HEK293T (cell line): ENCODE measurements around the gene DRD2.

Source experiments
- CTCF ChIA-PET: fragments of 350-600 bp; formaldehyde crosslinking; extraction: SDS; loops from one replicate; lab custom pipeline; 2021; ENCODE audit warnings: antibody characterized with exemption, inconsistent platforms; lab: Yijun Ruan, JAX
- POLR2A ChIA-PET: fragments of 350-600 bp; formaldehyde crosslinking; extraction: SDS; loops from one replicate; lab custom pipeline; 2020; ENCODE audit warnings: antibody characterized with exemption, inconsistent platforms; lab: Yijun Ruan, JAX
- DNase-seq: peaks from one replicate; pipeline ENCODE4 v3.0.0; 2012; ENCODE audit warnings: mixed read lengths; ENCODE audit errors: extremely low spot score
- ARNT ChIP-seq: fragments of 450-650 bp; IDR thresholded peaks from 2 replicates; pipeline ENCODE4 v1.6.1; 2017; ENCODE audit warnings: mild to moderate bottlenecking
- BHLHE40 ChIP-seq: fragments of 450-650 bp; IDR thresholded peaks from 2 replicates; pipeline ENCODE4 v1.6.1; 2016; ENCODE audit warnings: mild to moderate bottlenecking, moderate library complexity, borderline replicate concordance
- CTBP1 ChIP-seq: fragments of 450-650 bp; IDR thresholded peaks from 2 replicates; pipeline ENCODE4 v1.6.1; 2016; ENCODE audit warnings: borderline replicate concordance
- ELF4 ChIP-seq: fragments of 450-650 bp; IDR thresholded peaks from 2 replicates; pipeline ENCODE4 v1.6.1; 2017; ENCODE audit warnings: antibody characterized with exemption
- FOXA1 ChIP-seq: fragments of 450-650 bp; IDR thresholded peaks from 2 replicates; pipeline ENCODE4 v1.6.1; 2016; ENCODE audit warnings: mild to moderate bottlenecking
- FOXK2 ChIP-seq: fragments of 450-650 bp; IDR thresholded peaks from 2 replicates; pipeline ENCODE4 v1.6.1; 2016; ENCODE audit warnings: mild to moderate bottlenecking
- FOXM1 ChIP-seq: fragments of 450-650 bp; IDR thresholded peaks from 2 replicates; pipeline ENCODE4 v1.6.1; 2017; ENCODE audit warnings: mild to moderate bottlenecking, borderline replicate concordance
- HDGF ChIP-seq: fragments of 450-650 bp; IDR thresholded peaks from 2 replicates; pipeline ENCODE4 v1.6.1; 2017; ENCODE audit warnings: antibody characterized with exemption, borderline replicate concordance
- L3MBTL2 ChIP-seq: fragments of 450-650 bp; conservative IDR thresholded peaks from 2 replicates; pipeline ENCODE4 v1.6.1; 2016; ENCODE audit warnings: mild to moderate bottlenecking
- LEF1 ChIP-seq: fragments of 450-650 bp; IDR thresholded peaks from 2 replicates; pipeline ENCODE4 v1.6.1; 2017; ENCODE audit warnings: mild to moderate bottlenecking, borderline replicate concordance
- NFRKB ChIP-seq: fragments of 450-650 bp; IDR thresholded peaks from 2 replicates; pipeline ENCODE4 v1.6.1; 2016; ENCODE audit warnings: mild to moderate bottlenecking, moderate library complexity
- PKNOX1 ChIP-seq: fragments of 450-650 bp; IDR thresholded peaks from 2 replicates; pipeline ENCODE4 v1.6.1; 2016
- SP1 ChIP-seq: fragments of 450-650 bp; IDR thresholded peaks from 2 replicates; pipeline ENCODE4 v1.6.1; 2017
- SUZ12 ChIP-seq: fragments of 450-650 bp; IDR thresholded peaks from 2 replicates; pipeline ENCODE4 v1.6.1; 2016; ENCODE audit warnings: mild to moderate bottlenecking
- TARDBP ChIP-seq: fragments of 450-650 bp; IDR thresholded peaks from 2 replicates; pipeline ENCODE4 v1.6.1; 2016
- ZNF384 ChIP-seq: fragments of 450-650 bp; IDR thresholded peaks from 2 replicates; pipeline ENCODE4 v1.6.1; 2016

The DRD2 gene

GRCh38 chr11:113488931-113489351, 13.7 kb upstream of the DRD2 start:
- DNase-seq = no peak
- CTCF ChIA-PET = no interaction called here

GRCh38 chr11:113487622-113488021, 12.4 kb upstream of the DRD2 start:
- TF ChIP-seq BHLHE40 (no peak), SUZ12 (no peak), SP1 (no peak), L3MBTL2 (no peak), PKNOX1 (no peak), ZNF384 (no peak), HDGF (no peak), FOXA1 (no peak), CTBP1 (no peak), TARDBP (no peak), NFRKB (no peak), LEF1 (no peak)
- no peak for DNase-seq
- ChIA-PET POLR2A (no interaction called here), CTCF (no interaction called here)

More at GRCh38 chr11:113488931-113489351, 13.7 kb upstream of the DRD2 start:
- TF ChIP-seq FOXK2 = no peak
- no peak for TF ChIP-seq LEF1
- no peak for TF ChIP-seq BHLHE40
- TF ChIP-seq ELF4 = no peak
- no peak for TF ChIP-seq CTBP1
- TF ChIP-seq SP1 = no peak
- no peak for TF ChIP-seq TARDBP
- no peak for TF ChIP-seq ZNF384
- no peak for TF ChIP-seq ARNT
- TF ChIP-seq L3MBTL2 = no peak
- TF ChIP-seq FOXM1 = no peak
- no peak for TF ChIP-seq PKNOX1
- no peak for TF ChIP-seq NFRKB
- no peak for TF ChIP-seq HDGF
- no peak for TF ChIP-seq SUZ12
- TF ChIP-seq FOXA1 = no peak
- POLR2A ChIA-PET = no interaction called here

DNA sequence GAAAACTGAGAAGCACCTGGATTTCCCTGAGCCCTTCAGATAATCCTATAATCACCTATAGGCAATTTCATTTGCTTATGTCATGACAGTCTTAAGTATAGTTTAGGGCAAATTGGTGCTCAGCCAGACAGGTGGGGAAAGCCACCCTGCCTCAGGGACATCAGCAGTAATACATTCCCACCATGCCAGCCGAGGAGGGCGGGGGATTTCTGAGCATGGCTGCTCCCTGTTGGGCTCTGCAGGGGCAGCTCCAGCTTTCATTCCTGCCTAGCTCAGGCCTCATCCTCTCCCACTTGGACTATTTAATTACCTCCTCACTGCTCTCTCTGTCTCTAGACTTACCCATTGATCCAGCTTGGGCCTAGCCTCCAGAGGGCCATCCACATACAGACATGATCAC, 9.0 kb upstream of the DRD2 start:
- POLR2A ChIA-PET = no interaction called here
- CTCF ChIA-PET = no interaction called here
- DNase-seq = no peak
- TF ChIP-seq FOXM1 (no peak), CTBP1 (no peak), ZNF384 (no peak), BHLHE40 (no peak), ARNT (no peak), PKNOX1 (no peak), FOXA1 (no peak), L3MBTL2 (no peak), FOXK2 (no peak), ELF4 (no peak), SP1 (no peak), NFRKB (no peak), TARDBP (no peak), LEF1 (no peak), HDGF (no peak)

DNA sequence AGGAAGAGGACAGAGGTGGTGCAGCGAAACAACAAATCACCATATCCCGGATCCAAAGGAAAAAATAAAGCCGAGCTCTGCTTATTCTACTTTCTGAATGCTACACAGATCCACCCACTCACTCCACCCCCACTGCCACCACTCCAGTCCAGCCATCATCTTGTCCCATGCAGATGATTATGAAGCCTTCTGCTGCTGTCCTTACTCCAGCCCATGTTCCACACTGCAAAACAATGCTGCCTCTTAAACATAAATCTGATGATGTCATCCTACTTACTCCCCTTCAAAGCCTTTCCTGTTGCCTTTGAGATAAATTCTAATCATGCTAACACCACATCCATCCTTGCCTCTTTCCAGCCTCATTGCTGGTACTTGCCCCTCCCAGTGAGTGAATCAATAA, 6.5 kb upstream of the DRD2 start:
- ChIA-PET POLR2A (no interaction called here), CTCF (no interaction called here)
- TF ChIP-seq BHLHE40 = no peak
- no peak for TF ChIP-seq CTBP1
- TF ChIP-seq ELF4 = no peak
- no peak for TF ChIP-seq ZNF384
- TF ChIP-seq FOXA1 = no peak
- TF ChIP-seq FOXK2 = no peak
- TF ChIP-seq SP1 = no peak
- no peak for TF ChIP-seq HDGF
- TF ChIP-seq LEF1 = no peak
- TF ChIP-seq ARNT = no peak
- no peak for TF ChIP-seq TARDBP
- no peak for TF ChIP-seq L3MBTL2
- no peak for TF ChIP-seq FOXM1
- no peak for TF ChIP-seq PKNOX1
- no peak for TF ChIP-seq SUZ12
- no peak for TF ChIP-seq NFRKB
- DNase-seq = no peak

DNA sequence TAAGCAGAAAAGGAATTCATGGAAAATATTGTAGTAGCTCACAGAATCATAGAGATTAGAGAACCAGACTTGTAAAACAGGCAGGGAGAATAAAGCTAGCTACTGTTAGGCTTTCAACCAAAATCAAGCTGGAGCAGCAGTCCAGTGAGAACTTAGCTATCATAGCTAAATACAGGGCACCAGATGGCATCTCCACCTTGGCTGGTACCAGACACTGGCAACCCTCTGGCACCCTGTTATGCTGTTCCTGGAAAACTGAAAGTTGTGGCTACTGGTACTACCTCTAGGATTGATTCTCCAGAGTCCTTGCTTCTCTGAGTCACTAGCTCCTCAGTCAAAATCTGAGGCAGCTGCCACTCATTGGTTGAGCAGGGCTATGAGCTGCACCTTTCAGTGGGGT, 6.0 kb upstream of the DRD2 start:
- no peak for TF ChIP-seq ZNF384
- TF ChIP-seq BHLHE40 = no peak
- TF ChIP-seq TARDBP = no peak
- no peak for TF ChIP-seq NFRKB
- TF ChIP-seq FOXA1 = no peak
- no peak for TF ChIP-seq ELF4
- no peak for TF ChIP-seq LEF1
- ChIA-PET CTCF (no interaction called here), POLR2A (no interaction called here)
- DNase-seq = no peak

- no peak for TF ChIP-seq TARDBP
- TF ChIP-seq ARNT = no peak
- no peak for TF ChIP-seq FOXM1
- TF ChIP-seq ELF4 = no peak
- TF ChIP-seq FOXK2 = no peak
- no peak for TF ChIP-seq HDGF
- TF ChIP-seq SUZ12 = no peak
- TF ChIP-seq ZNF384 = no peak
- TF ChIP-seq L3MBTL2 = no peak
- TF ChIP-seq LEF1 = no peak
- no peak for TF ChIP-seq CTBP1
- no peak for TF ChIP-seq NFRKB
- POLR2A ChIA-PET = no interaction called here
- CTCF ChIA-PET = interaction anchor here (1.0 kb wide), 1 partner anchor 154 kb away, joined by 3 read pairs; no protein-coding TSS in a partner anchor
- DNase-seq = peak; percentile 18
These were observed 2.1 kb upstream of the DRD2 start for GRCh38 chr11:113477321-113477720.
